Raji (cell line): ENCODE results near the gene PARP11.

Experiments used
- POLR2A ChIP-seq: IDR thresholded peaks from 2 replicates; pipeline ENCODE4 v1.6.1; 2011; ENCODE audit warnings: low read depth, low read length, control low read depth; ENCODE audit not compliant: insufficient read depth

PARP11 gene

DNA sequence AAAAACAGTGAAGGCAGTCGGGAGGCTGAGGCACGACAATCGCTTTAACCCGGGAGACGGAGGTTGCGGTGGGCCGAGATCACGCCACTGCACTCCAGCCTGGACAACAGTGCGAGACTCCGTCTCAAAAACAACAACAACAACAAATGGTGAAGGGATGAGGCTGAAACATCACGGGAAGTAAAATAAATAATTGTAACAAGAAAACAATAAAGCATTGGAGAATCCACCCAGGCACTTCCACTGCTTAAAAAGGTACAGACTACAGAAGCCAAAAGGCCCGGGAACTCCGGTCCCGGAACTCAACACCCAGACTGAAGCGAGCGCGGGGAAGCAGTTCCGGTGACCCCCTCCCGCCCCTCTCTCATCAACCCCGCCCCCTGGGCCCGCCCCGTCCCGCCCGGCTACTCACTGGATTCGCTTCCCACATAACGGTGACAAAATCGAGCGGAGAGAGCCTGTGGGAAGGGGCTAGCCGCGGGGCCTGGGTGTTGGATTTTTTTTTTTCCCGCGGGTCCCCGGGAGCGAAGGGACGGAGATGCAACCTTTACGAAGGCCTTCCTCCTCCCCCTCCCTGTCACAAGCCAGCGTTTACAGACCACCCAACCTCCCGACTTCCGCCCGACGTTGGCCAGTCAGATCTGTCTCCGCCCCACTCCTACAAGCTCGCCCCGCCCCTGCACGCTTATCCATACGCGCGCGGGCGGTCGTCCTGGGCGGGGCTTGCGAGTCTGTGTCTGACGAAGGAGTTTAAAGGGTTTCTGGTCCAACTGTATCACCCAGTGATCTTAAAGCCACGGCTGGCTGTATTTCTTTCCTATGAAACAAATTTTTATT lies at the start of gene PARP11:
TSS of gene PARP11 (minus strand) at position 600 of the 837 bp plus-strand sequence. CDS start at position 430, 170 bp downstream.
- TF ChIP-seq POLR2A, result peak; percentile 68

DNA sequence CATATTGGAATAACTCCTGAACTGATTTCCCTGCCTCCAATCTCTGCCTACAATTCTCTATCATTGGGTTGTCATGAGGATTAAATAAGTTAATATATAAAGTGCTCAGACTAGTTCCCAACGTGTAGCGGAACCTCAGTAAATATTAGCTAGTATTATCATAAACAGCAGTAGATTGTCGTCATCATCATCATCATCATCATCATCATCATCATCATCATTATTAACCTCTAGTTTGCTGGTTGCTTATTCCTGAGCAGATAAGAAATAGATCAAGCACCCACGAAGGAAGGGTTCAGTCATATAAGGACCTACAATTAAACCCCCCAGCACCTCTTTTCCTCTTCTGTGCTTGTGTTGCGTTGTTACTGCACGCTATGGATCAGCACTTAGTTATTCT lies 48.8 kb upstream of the PARP11 start:
- TF ChIP-seq POLR2A, result no peak

GRCh38 chr12:3921526-3921925 lies 48.3 kb upstream of the PARP11 start:
- TF ChIP-seq POLR2A, result no peak

- TF ChIP-seq POLR2A, result no peak
Observed at GRCh38 chr12:3921151-3921471, 47.9 kb upstream of the PARP11 start.

- no peak for TF ChIP-seq POLR2A
Observed at GRCh38 chr12:3920351-3921150, 47.4 kb upstream of the PARP11 start.

- TF ChIP-seq POLR2A, result no peak
Observed at GRCh38 chr12:3913278-3913677, 40.1 kb upstream of the PARP11 start.

GRCh38 chr12:3912863-3913262 lies 39.7 kb upstream of the PARP11 start:
- TF ChIP-seq POLR2A, result no peak

- TF ChIP-seq POLR2A, result no peak
Observed at GRCh38 chr12:3911409-3911808, 38.2 kb upstream of the PARP11 start.

DNA sequence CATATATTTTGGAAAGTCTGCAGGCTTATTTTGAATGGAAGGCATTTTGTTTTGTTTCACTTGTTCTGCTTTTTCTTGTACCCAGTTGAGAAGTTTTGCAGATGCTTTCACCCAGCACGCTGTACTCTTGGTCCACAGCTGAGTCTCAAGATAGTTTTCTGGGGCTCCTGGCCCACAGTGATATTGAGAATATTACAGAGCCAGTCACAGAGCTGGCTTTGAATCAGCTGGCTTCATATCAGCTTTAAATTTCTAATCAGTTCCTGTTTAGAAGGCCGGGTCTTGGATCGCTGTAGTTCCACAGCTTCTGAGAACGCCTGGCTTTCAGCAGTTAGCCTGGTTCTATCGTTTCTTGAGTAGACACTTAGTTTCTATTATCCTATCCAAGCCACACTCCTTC lies 32.5 kb upstream of the PARP11 start:
- no peak for TF ChIP-seq POLR2A

DNA sequence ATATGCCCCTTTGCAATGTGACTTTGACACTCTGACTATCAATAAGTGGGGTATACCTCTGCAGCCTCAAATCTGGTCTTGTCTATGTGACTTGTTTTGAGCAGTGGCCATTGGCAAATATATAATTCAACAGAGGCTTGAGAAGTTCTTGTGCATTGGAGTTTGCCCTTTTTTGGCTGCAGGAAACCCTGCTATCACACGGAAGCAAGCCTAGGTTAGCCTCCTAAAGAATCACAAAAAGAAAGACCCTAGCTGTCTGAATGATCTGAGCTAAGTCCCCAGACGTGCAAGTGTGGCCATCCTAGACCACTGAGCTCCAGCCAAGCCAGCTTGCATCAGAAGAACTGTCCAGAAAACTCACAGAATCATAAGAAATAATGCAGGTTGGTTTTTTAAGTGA lies 31.8 kb upstream of the PARP11 start:
- TF ChIP-seq POLR2A, result no peak

GRCh38 chr12:3902921-3903320 lies 29.7 kb upstream of the PARP11 start:
- no peak for TF ChIP-seq POLR2A

- no peak for TF ChIP-seq POLR2A
Observed at GRCh38 chr12:3901116-3901515, 27.9 kb upstream of the PARP11 start.

DNA sequence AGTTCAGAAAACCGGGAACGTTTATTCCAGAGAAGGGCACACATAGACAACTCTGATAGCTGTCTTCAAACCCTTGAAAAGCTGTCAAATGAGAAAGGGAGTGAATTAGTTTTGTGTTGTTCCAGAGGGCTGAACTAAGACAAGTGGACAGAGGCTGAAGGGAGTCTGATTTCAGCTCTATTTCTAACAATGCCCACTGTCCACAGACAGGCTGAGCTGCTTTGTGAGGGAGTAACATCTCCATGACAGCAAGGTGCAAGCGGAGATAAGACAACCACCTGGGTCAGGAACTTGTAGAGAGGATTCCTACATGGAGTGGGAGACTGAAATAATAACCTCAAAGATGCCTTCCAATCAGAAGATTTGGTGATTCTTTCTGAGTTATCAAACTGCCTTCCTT lies 25.6 kb upstream of the PARP11 start:
- no peak for TF ChIP-seq POLR2A

- TF ChIP-seq POLR2A, result no peak
Observed at GRCh38 chr12:3897371-3897971, 24.3 kb upstream of the PARP11 start.

DNA sequence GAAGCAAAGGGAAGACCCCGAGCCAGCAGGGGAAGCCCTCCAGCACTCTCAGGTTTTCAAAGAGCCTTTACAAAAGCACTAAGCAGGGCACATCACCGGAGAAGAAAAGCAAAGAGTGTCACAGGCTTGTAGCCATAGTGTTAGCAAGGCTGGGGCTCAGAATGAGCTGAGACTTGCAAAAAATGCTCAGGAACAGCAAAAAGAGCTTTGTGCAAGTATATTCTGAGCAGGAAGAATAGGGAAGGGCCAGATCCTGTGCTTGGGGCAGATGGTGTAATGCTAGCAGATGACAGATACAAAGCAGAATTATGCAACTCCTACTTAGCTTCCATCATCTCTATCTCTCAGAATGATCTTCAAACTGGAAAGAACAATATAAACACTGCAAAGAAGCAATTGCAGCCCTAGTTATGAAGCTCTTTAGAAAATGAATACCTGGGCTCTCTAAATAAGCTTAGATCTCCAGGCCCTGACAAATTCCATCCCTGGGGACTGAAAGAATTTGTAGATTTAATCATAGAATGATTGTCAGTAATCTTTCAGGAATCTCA lies 23.7 kb upstream of the PARP11 start:
- TF ChIP-seq POLR2A, result no peak
